ENCODE results near the gene SSR4. TPM values are rescaled to one million over a fixed set of nuclear protein-coding genes. Genes with fewer than 3 reads are reported as not detected.
"Not testable (repeated sequence)": the region's sequence is repeated elsewhere in the genome, so short reads cannot be mapped to it uniquely, and the experiment has no call there.

The SSR4 gene
- 179 and 193 TPM in 2 replicates for total RNA-seq (2021)
- long read RNA-seq, transcript SSR4-210 (5 exons, 701 nt): minor isoform, 5 of 86 reads
- long read RNA-seq, transcript SSR4-203 (6 exons, 643 nt): major isoform, 58 of 86 reads
- long read RNA-seq, partial matches to known transcripts: 3 of 86 reads
- long read RNA-seq, other reads (novel, unspliced or antisense): 14 of 86 reads

GRCh38 chrX:153794018-153794896 lies at the start of gene SSR4, which contains the start of gene IDH3G:
Gene SSR4, plus strand, starts transcription at chrX:153794668. Its CDS starts 20 bp downstream, at chrX:153794688.
Gene IDH3G, minus strand, starts transcription at chrX:153794375. Its CDS starts 49 bp downstream, at chrX:153794326.
- TF ChIP-seq CTCF (conservative IDR thresholded peaks at IDR 0.05): peak; percentile 21; the same call in 1 of the 3 replicates
- no peak within 1 kb of the TSS for H4K5ac ChIP-seq (ENCODE audit: insufficient read length, low read depth, low read length)
- no peaks in the 10 kb centered on the region for H4K20me1 ChIP-seq (ENCODE audit: control insufficient read depth, insufficient read depth, insufficient read length)
- H2BK5ac ChIP-seq (ENCODE audit: insufficient read length, low read length): no peak within 1 kb of the TSS
- H2AK5ac ChIP-seq (ENCODE audit: insufficient read length, low read length): no peak within 1 kb of the TSS
- no peak within 1 kb of the TSS for H3T11ph ChIP-seq (ENCODE audit: low read length)
- H3K9ac ChIP-seq (ENCODE audit: extremely low read depth, insufficient read length, low read length): peak within 1 kb of the TSS; percentile 88
- H3K27ac ChIP-seq (ENCODE audit: insufficient read length, low read depth, low read length): no peak within 1 kb of the TSS
- H3K4me2 ChIP-seq (ENCODE audit: insufficient read depth, insufficient read length, low read length): peak within 1 kb of the TSS; percentile 55
- H3K27ac Mint-ChIP-seq: peak within 1 kb of the TSS in 2 of 3 experiments; percentile 96 to 97; a peak in 5 of 7 replicates
- no peak within 1 kb of the TSS for H2BK12ac ChIP-seq (ENCODE audit: insufficient read length, low read depth, low read length)
- no peak within 1 kb of the TSS for H3K4ac ChIP-seq (ENCODE audit: low read depth, low read length)
- no peak within 1 kb of the TSS for H4K8ac ChIP-seq (replicated peaks; ENCODE audit: insufficient read length, low read depth, low read length)
- H3K36me3 Mint-ChIP-seq (ENCODE audit: insufficient read depth in 1 of 3, low read depth in 3 of 3): peaks cover 33 to 49% (median 39%) of the 10 kb centered on the region in 3 experiments
- H3K23me2 ChIP-seq (ENCODE audit: insufficient read length, low read depth, low read length, poor library complexity, severe bottlenecking): peaks cover 4% of the 10 kb centered on the region
- peak within 1 kb of the TSS; percentile 87 to 93 for H3K4me3 Mint-ChIP-seq
- no peaks in the 10 kb centered on the region; the same call in 1 of the 2 replicates for H3K27me3 Mint-ChIP-seq (ENCODE audit: low read depth)
- H2BK120ac ChIP-seq (ENCODE audit: low read depth, low read length, poor library complexity, severe bottlenecking): no peak within 1 kb of the TSS
- no peak within 1 kb of the TSS for H2BK15ac ChIP-seq (ENCODE audit: low read depth, low read length)
- peaks cover 40% of the 10 kb centered on the region for H3K9me3 ChIP-seq (ENCODE audit: control insufficient read depth, low read depth, low read length)
- H3K4me1 ChIP-seq (ENCODE audit: insufficient read depth, low read length): no peaks in the 10 kb centered on the region
- H3K79me1 ChIP-seq (ENCODE audit: insufficient read depth, low read depth, low read length, poor library complexity, severe bottlenecking): no peaks in the 10 kb centered on the region
- peak; percentile 94 for DNase-seq
- H2AFZ ChIP-seq (ENCODE audit: low read length): no peak within 1 kb of the TSS
- peak within 1 kb of the TSS; percentile 95 for H3K18ac ChIP-seq (ENCODE audit: insufficient read length, low read depth, low read length)
- H3K23ac ChIP-seq (ENCODE audit: insufficient read length, low read depth, low read length): no peak within 1 kb of the TSS
- H3K14ac ChIP-seq (ENCODE audit: insufficient read depth, low read length): 0 out of 2 replicates have a peak within 1 kb of the TSS, but pooled peaks have one; percentile 90
- H4K91ac ChIP-seq (ENCODE audit: insufficient read length, low read depth, low read length): no peak within 1 kb of the TSS
- no peak within 1 kb of the TSS for H3K56ac ChIP-seq (ENCODE audit: insufficient read length, low read depth, low read length)
- peaks cover 53 to 75% of the 10 kb centered on the region in 2 experiments for H3K9me3 Mint-ChIP-seq
- H3K79me2 ChIP-seq (ENCODE audit: insufficient read depth, low read length): peaks cover 4% of the 10 kb centered on the region; the same call in 1 of the 2 replicates
- H3K27me3 ChIP-seq (ENCODE audit: insufficient read depth, low read length): no peaks in the 10 kb centered on the region
- H2BK20ac ChIP-seq (ENCODE audit: low read depth, low read length, poor library complexity, severe bottlenecking): no peak within 1 kb of the TSS
- no CpG with 5 or more reads among the region's 92 CpGs for WGBS (ENCODE audit: extremely low coverage, insufficient read length, low lambda C conversion rate)
- H3K4me1 Mint-ChIP-seq: peaks cover 7 to 12% of the 10 kb centered on the region in 2 experiments; a peak in 3 of 4 replicates

DNA sequence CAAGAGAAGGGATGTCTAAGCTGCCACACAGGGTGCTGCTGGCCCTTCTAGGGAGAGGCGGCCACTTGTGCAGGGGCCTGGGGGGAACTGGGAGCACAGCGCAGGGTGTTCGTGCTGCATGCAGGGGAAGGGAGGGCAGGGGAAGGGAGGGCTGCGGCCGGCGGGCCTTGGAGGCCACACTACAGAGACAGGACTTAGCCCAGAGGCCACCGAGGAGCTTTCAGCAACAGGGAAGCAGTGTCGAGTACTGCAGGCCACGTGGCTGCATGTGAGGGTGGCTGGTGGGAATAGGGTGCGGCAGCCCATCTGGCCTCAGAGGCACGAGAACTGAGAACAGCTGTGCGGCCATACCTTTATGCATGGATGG lies 49.4 kb upstream of the SSR4 start:
- H4K8ac ChIP-seq (replicated peaks; ENCODE audit: insufficient read length, low read depth, low read length); H3T11ph ChIP-seq (ENCODE audit: low read length); H2AFZ ChIP-seq (ENCODE audit: low read length); H3K9ac ChIP-seq (ENCODE audit: extremely low read depth, insufficient read length, low read length); H4K20me1 ChIP-seq (ENCODE audit: control insufficient read depth, insufficient read depth, insufficient read length); H2BK5ac ChIP-seq (ENCODE audit: insufficient read length, low read length); H3K14ac ChIP-seq (ENCODE audit: insufficient read depth, low read length); H3K79me1 ChIP-seq (ENCODE audit: insufficient read depth, low read depth, low read length, poor library complexity, severe bottlenecking); H2BK12ac ChIP-seq (ENCODE audit: insufficient read length, low read depth, low read length); H3K27ac ChIP-seq (ENCODE audit: insufficient read length, low read depth, low read length); H2BK120ac ChIP-seq (ENCODE audit: low read depth, low read length, poor library complexity, severe bottlenecking); H3K4me2 ChIP-seq (ENCODE audit: insufficient read depth, insufficient read length, low read length); H2AK5ac ChIP-seq (ENCODE audit: insufficient read length, low read length); H3K4ac ChIP-seq (ENCODE audit: low read depth, low read length); H3K56ac ChIP-seq (ENCODE audit: insufficient read length, low read depth, low read length); H3K23me2 ChIP-seq (ENCODE audit: insufficient read length, low read depth, low read length, poor library complexity, severe bottlenecking); DNase-seq; H3K18ac ChIP-seq (ENCODE audit: insufficient read length, low read depth, low read length); H3K27ac Mint-ChIP-seq; H3K9me3 ChIP-seq (ENCODE audit: control insufficient read depth, low read depth, low read length); H3K4me1 Mint-ChIP-seq; H3K36me3 Mint-ChIP-seq (ENCODE audit: insufficient read depth in 1 of 3, low read depth in 3 of 3); H3K27me3 ChIP-seq (ENCODE audit: insufficient read depth, low read length); H4K5ac ChIP-seq (ENCODE audit: insufficient read length, low read depth, low read length); H4K91ac ChIP-seq (ENCODE audit: insufficient read length, low read depth, low read length); H2BK15ac ChIP-seq (ENCODE audit: low read depth, low read length); H2BK20ac ChIP-seq (ENCODE audit: low read depth, low read length, poor library complexity, severe bottlenecking); H3K4me1 ChIP-seq (ENCODE audit: insufficient read depth, low read length); H3K23ac ChIP-seq (ENCODE audit: insufficient read length, low read depth, low read length); H3K79me2 ChIP-seq (ENCODE audit: insufficient read depth, low read length): not testable (repeated sequence)
- peaks cover 57 to 78% of the 10 kb centered on the region in 2 experiments for H3K9me3 Mint-ChIP-seq
- WGBS (ENCODE audit: extremely low coverage, insufficient read length, low lambda C conversion rate): no CpG with 5 or more reads among the region's 12 CpGs
- peaks cover 12% of the 10 kb centered on the region for H3K27me3 Mint-ChIP-seq (ENCODE audit: low read depth)
- H3K4me3 Mint-ChIP-seq: peak overlapping the region; percentile 53 to 59; a peak in 2 of 5 replicates

Measured in H9 (cell line).